ENCODE measurements around the gene FAM193B.

DNA sequence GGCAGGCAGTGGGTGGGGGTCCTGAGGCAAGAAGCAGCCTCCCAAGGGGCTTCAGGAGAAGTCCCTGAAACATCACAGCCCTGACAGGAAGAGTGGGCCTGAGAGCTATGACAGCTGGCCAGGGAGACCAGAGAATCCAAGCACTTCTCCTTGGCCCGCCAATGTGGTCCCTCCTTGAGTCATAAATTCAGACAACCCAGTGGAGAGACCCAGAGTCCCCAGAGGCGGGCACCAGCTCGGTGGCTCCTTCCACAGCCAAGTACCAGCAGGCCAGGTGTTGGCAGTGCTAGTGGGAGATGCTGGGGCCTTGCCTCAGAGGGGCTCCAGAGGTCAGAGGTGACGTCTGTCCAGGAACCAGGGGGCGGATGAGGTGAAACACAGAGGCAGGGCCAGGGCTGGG, 43.2 kb downstream of the FAM193B start:
- TF ChIP-seq POLR2AphosphoS5 (IDR thresholded peaks at IDR 0.05; ENCODE audit: low read depth, low read length), result no peak
- TF ChIP-seq, protein P1, sequence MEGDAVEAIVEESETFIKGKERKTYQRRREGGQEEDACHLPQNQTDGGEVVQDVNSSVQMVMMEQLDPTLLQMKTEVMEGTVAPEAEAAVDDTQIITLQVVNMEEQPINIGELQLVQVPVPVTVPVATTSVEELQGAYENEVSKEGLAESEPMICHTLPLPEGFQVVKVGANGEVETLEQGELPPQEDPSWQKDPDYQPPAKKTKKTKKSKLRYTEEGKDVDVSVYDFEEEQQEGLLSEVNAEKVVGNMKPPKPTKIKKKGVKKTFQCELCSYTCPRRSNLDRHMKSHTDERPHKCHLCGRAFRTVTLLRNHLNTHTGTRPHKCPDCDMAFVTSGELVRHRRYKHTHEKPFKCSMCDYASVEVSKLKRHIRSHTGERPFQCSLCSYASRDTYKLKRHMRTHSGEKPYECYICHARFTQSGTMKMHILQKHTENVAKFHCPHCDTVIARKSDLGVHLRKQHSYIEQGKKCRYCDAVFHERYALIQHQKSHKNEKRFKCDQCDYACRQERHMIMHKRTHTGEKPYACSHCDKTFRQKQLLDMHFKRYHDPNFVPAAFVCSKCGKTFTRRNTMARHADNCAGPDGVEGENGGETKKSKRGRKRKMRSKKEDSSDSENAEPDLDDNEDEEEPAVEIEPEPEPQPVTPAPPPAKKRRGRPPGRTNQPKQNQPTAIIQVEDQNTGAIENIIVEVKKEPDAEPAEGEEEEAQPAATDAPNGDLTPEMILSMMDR (IDR thresholded peaks at IDR 0.05), result no peak
- TF ChIP-seq, protein P2, sequence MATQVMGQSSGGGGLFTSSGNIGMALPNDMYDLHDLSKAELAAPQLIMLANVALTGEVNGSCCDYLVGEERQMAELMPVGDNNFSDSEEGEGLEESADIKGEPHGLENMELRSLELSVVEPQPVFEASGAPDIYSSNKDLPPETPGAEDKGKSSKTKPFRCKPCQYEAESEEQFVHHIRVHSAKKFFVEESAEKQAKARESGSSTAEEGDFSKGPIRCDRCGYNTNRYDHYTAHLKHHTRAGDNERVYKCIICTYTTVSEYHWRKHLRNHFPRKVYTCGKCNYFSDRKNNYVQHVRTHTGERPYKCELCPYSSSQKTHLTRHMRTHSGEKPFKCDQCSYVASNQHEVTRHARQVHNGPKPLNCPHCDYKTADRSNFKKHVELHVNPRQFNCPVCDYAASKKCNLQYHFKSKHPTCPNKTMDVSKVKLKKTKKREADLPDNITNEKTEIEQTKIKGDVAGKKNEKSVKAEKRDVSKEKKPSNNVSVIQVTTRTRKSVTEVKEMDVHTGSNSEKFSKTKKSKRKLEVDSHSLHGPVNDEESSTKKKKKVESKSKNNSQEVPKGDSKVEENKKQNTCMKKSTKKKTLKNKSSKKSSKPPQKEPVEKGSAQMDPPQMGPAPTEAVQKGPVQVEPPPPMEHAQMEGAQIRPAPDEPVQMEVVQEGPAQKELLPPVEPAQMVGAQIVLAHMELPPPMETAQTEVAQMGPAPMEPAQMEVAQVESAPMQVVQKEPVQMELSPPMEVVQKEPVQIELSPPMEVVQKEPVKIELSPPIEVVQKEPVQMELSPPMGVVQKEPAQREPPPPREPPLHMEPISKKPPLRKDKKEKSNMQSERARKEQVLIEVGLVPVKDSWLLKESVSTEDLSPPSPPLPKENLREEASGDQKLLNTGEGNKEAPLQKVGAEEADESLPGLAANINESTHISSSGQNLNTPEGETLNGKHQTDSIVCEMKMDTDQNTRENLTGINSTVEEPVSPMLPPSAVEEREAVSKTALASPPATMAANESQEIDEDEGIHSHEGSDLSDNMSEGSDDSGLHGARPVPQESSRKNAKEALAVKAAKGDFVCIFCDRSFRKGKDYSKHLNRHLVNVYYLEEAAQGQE (IDR thresholded peaks at IDR 0.05; ENCODE audit: insufficient read depth in 1 of 2, low read depth in 2 of 2, low read length in 1 of 2), result no peak

All from Panc1 (cell line).